GM12865 (cell line): ENCODE data around the gene AP2B1.

ENCODE experiments used
- DNase-seq: peaks from one replicate; pipeline ENCODE4 v3.0.0; 2010; ENCODE audit warnings: low read depth
- H3K4me3 ChIP-seq: 2 replicates; pipeline ENCODE4 v1.5.1; 2011; ENCODE audit warnings: mild to moderate bottlenecking, low read depth, low read length, control low read depth
- CTCF ChIP-seq: IDR thresholded peaks from 2 replicates; pipeline ENCODE4 v1.5.1; 2011; ENCODE audit warnings: low read length, control low read depth, low read depth, inconsistent platforms; ENCODE audit not compliant: insufficient read depth; ENCODE audit errors: missing control alignments

Gene AP2B1

GRCh38 chr17:35743626-35744328 is 156.7 kb downstream of the AP2B1 start:
- TF ChIP-seq CTCF, result no peak
- peak; percentile 29 for DNase-seq
- H3K4me3 ChIP-seq, result no peak overlapping the region

DNA sequence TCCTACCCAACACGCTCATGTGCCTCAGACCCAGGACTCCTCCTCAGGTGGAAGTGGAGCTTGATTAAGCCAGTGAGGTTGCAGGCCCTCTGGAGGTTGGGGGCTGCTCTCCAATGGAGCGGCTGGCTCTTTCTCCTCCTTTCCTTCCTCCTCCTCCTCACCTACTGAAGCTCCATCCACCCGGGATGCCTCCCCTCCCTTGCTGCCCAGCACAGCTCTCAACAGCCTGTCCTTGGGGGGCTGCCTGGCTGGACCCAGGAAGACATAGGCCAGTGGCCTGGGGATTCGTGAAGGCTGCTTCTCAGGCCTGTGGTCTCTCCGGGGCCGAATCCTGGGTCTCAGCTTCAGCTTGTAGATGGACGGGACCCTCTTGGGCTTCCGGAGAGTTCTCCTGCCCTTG is 157.7 kb downstream of the AP2B1 start:
- DNase-seq, result no peak
- no peak for TF ChIP-seq CTCF
- H3K4me3 ChIP-seq, result no peak overlapping the region

DNA sequence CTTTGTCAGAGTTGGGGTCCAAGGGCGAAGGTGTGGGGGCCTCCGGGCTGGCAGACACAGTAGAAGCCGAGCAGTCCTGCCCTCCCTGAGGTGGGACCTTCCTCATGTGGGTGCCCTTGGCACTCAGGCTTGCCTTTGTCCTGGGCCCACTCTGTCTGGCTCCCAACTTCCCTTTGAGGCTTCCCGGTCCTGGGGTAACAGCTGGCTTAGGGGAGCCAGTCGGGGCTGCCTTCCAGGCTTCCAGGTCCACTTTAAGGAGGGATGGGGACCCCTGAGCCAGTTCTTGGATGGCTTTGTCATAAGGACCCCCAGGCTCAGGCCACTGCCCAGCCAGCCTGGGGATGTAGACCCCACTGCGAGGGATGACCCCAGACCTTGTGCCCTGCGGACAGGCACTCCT is 158.1 kb downstream of the AP2B1 start:
- no peak overlapping the region for H3K4me3 ChIP-seq
- TF ChIP-seq CTCF, result no peak
- DNase-seq, result no peak

DNA sequence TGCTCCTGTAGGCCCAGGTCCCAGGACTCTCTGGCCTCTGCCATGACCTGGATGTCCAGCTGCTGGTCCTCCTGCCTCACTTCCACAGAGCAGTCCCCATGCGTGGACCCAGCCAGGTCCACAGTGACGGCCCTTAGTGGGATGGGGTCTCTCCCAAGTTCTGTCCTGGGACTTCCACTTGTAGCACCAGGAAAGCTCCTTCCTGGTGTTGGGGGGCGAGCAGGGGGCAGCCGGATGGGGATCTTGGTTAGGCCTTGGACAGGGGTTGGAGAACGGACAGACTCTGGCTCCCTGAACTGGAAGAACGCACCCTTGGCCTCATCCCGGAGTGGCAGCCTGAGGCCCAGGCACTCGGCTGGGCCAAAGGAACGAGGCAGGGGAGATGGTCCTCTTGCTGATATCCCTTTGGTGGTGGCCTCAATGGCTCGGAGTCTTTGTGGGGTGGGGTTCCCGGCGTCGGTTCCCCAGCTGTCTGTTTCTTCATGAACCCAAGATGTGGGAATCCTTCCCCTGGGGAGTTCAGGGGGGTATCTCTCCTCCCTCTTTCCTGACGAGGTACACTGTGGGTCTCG is 158.7 kb downstream of the AP2B1 start:
- no peak for TF ChIP-seq CTCF
- no peak overlapping the region for H3K4me3 ChIP-seq
- no peak for DNase-seq

DNA sequence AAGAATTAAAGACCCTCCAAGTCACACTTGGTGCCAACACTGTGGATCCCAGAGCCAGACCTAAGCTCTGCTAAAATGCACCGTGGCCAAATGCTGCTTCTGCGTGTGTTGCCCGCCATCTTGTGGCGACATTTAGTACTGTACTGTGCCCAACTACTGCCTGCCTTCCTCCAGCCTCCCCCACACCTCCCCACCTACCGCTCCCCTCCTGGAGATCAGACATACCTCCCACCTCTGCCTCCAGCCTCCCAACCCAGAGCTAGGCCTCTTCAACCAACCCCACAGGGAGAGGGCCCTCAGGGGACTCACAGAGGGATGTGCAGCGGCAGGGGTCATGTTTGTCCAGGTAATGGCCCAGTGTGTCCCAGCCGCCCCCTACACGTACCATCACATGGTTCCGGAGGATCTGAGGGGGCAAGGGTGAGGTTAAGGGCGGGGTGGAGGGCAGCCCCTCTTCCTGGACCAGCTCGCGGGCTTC is 160.5 kb downstream of the AP2B1 start:
- DNase-seq, result peak; percentile 85
- H3K4me3 ChIP-seq, result no peak overlapping the region
- TF ChIP-seq CTCF, result peak; percentile 93

DNA sequence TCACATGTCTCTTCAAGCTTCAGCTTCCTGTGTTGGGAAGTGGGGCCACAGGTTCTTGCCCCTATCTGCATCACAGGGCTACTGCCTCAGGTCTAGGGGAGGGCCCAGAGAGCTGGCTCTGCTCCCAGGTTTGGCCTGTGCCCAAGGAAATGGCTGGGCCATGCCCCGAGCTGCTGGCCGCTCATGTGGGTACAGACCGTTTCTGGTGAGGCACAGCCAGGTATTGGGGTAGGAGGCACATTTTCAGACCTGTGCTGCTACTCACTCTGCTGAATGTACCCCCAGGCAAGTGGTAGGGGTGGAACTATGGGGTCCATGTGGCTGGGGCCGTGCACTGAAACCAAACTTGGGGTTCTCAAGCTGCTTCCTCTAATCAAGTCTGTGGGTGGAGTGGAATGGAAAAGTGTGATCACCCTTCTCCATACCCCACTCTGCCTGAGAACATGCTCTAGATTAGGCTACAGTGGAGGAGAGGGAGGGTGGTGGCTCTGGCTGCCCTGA is 161.3 kb downstream of the AP2B1 start:
- DNase-seq, result no peak
- H3K4me3 ChIP-seq, result no peak overlapping the region
- TF ChIP-seq CTCF, result no peak
